GM18508 (cell line): ENCODE data around the gene RMND5A.

Experiments
- ATAC-seq: cut with Tn5 transposase; IDR thresholded peaks from one replicate; pipeline ENCODE4 v1.9.1; 2021; ENCODE audit warnings: moderate number of reproducible peaks; ENCODE audit not compliant: insufficient read depth, unreplicated experiment

RMND5A gene

DNA sequence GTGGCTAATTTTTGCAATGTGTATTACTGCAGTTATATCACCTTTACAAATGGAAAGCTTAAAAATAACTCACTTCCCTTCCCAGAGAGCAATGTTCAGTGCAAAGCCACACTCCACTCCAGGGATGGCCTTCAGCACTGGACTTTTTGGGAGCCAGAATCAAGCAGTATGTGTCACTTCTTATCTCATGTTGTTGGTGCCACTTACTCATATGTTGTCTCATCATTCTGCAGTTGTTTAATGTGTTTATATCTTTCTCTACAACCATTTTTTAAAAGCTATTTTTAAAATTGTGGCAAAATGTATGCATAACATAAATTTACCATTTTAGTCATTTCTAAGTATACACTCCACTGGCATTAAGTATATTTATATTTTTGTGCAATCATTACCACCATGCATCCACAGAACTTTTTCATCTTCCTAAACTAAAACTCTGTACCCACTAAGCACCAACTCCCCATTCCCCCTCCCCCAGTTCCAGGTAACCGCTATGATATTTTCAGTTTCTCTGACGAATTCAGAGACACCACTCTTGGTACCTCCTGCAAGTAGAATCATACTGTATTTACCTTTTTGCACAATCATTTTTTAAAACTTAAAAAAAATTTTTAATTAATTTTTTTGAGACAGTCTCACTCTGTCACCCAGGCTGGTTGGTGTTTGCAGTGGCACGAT, 102.7 kb downstream of the RMND5A start:
- ATAC-seq, result no peak

GRCh38 chr2:86825036-86825692, 105.1 kb downstream of the RMND5A start:
- no peak for ATAC-seq

GRCh38 chr2:86825693-86826381, 105.7 kb downstream of the RMND5A start:
- no peak for ATAC-seq

- ATAC-seq, result no peak
Observed at GRCh38 chr2:86826951-86827350, 106.9 kb downstream of the RMND5A start.
